ENCODE measurements around the gene FXYD5.

GRCh38 chr19:35214766-35215422 is 60.4 kb downstream of the FXYD5 start:
- TF ChIP-seq SP1 (IDR thresholded peaks at IDR 0.05) (no peak), YY1 (IDR thresholded peaks at IDR 0.05) (no peak), RXRA (IDR thresholded peaks at IDR 0.05) (no peak), HNF4G (IDR thresholded peaks at IDR 0.05) (no peak), GABPA (IDR thresholded peaks at IDR 0.05 in 1 of 2, conservative IDR thresholded peaks at IDR 0.05 in 1 of 2) (no peak), EGR1 (IDR thresholded peaks at IDR 0.05; ENCODE audit: low read depth in 2 of 2) (no peak), RAD21 (IDR thresholded peaks at IDR 0.05) (no peak), FOXA1 (IDR thresholded peaks at IDR 0.05) (no peak)
- TF ChIP-seq, protein P1, sequence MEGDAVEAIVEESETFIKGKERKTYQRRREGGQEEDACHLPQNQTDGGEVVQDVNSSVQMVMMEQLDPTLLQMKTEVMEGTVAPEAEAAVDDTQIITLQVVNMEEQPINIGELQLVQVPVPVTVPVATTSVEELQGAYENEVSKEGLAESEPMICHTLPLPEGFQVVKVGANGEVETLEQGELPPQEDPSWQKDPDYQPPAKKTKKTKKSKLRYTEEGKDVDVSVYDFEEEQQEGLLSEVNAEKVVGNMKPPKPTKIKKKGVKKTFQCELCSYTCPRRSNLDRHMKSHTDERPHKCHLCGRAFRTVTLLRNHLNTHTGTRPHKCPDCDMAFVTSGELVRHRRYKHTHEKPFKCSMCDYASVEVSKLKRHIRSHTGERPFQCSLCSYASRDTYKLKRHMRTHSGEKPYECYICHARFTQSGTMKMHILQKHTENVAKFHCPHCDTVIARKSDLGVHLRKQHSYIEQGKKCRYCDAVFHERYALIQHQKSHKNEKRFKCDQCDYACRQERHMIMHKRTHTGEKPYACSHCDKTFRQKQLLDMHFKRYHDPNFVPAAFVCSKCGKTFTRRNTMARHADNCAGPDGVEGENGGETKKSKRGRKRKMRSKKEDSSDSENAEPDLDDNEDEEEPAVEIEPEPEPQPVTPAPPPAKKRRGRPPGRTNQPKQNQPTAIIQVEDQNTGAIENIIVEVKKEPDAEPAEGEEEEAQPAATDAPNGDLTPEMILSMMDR (IDR thresholded peaks at IDR 0.05; ENCODE audit: low read depth, low read length, missing input control) = no peak
- TF ChIP-seq, protein P2, sequence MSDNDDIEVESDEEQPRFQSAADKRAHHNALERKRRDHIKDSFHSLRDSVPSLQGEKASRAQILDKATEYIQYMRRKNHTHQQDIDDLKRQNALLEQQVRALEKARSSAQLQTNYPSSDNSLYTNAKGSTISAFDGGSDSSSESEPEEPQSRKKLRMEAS (IDR thresholded peaks at IDR 0.05) = no peak
- TF ChIP-seq, protein P3, sequence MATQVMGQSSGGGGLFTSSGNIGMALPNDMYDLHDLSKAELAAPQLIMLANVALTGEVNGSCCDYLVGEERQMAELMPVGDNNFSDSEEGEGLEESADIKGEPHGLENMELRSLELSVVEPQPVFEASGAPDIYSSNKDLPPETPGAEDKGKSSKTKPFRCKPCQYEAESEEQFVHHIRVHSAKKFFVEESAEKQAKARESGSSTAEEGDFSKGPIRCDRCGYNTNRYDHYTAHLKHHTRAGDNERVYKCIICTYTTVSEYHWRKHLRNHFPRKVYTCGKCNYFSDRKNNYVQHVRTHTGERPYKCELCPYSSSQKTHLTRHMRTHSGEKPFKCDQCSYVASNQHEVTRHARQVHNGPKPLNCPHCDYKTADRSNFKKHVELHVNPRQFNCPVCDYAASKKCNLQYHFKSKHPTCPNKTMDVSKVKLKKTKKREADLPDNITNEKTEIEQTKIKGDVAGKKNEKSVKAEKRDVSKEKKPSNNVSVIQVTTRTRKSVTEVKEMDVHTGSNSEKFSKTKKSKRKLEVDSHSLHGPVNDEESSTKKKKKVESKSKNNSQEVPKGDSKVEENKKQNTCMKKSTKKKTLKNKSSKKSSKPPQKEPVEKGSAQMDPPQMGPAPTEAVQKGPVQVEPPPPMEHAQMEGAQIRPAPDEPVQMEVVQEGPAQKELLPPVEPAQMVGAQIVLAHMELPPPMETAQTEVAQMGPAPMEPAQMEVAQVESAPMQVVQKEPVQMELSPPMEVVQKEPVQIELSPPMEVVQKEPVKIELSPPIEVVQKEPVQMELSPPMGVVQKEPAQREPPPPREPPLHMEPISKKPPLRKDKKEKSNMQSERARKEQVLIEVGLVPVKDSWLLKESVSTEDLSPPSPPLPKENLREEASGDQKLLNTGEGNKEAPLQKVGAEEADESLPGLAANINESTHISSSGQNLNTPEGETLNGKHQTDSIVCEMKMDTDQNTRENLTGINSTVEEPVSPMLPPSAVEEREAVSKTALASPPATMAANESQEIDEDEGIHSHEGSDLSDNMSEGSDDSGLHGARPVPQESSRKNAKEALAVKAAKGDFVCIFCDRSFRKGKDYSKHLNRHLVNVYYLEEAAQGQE (IDR thresholded peaks at IDR 0.05) = no peak

Measured in liver (tissue), 3 donors.